BE2C (cell line): Measurements from ENCODE around the gene ABHD10. TPM values are rescaled to one million over a fixed set of nuclear protein-coding genes. Genes with fewer than 3 reads are reported as not detected.

Source experiments
- DNase-seq: peaks from one replicate; pipeline ENCODE4 v3.0.0-alpha.2; 2020
- H3K27me3 ChIP-seq: fragments of 250-450 bp; sonication (Bioruptor Pico); 2 replicates; pipeline ENCODE4 v1.5.1; 2020; ENCODE audit warnings: mild to moderate bottlenecking
- H3K36me3 ChIP-seq: fragments of 250-450 bp; sonication (Bioruptor Pico); 2 replicates; pipeline ENCODE4 v1.5.1; 2020; ENCODE audit warnings: mild to moderate bottlenecking
- H3K4me1 ChIP-seq: fragments of 250-450 bp; sonication (Bioruptor Pico); 2 replicates; pipeline ENCODE4 v1.5.1; 2020
- H3K4me3 ChIP-seq: 2 replicates; pipeline ENCODE4 v1.5.1; 2011; ENCODE audit warnings: low read depth, low read length
- H3K9me3 ChIP-seq: fragments of 250-450 bp; sonication (Bioruptor Pico); 2 replicates; pipeline ENCODE4 v1.5.1; 2020
- CTCF ChIP-seq: IDR thresholded peaks from 2 replicates; pipeline ENCODE4 v1.5.1; 2012; ENCODE audit warnings: mild to moderate bottlenecking, low read depth, low read length
- polyA plus RNA-seq: library from polyadenylated mRNA; unstranded; fragments of >200 nt; gene quantifications from one replicate; pipeline ENCODE4 v1.2.1, GENCODE V29; 2012; ENCODE audit warnings: low read depth, missing spikeins; ENCODE audit not compliant: insufficient read length, insufficient read depth

The ABHD10 gene
- 61.5 TPM for polyA plus RNA-seq

- Histone ChIP-seq H3K36me3 (no peaks in the 10 kb centered on the region), H3K4me1 (no peaks in the 10 kb centered on the region), H3K4me3 (peak within 1 kb of the TSS; percentile 86), H3K27me3 (no peaks in the 10 kb centered on the region; the same call in 1 of the 2 replicates), H3K9me3 (no peaks in the 10 kb centered on the region)
- DNase-seq, result peak; percentile 96
- TF ChIP-seq CTCF, result no peak
These were observed at the start of gene ABHD10 for GRCh38 chr3:111978583-111979433. Gene ABHD10 (plus strand): TSS chr3:111979026. CDS start chr3:111979062, 36 bp downstream.

DNA sequence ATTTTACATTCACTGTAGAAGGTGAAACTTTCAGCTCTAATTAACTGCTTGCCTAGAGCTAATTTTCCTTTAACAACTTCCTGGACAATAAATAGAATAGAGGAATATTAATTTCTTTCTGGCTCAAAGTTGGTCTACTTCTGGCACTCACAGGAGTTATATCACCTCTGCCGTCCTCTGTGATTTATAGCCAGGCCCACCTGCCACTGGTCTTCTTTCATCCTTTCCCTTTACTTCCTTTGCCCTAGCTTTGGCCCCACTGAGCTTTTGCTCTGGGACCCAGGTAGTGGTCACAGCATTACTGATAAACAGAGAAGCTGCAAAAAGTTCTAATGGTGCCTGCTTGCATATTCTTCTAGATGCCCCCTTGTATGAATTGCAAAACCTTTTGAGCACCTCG lies 49.3 kb upstream of the ABHD10 start:
- TF ChIP-seq CTCF, result no peak
- Histone ChIP-seq H3K27me3 (peaks cover 14% of the 10 kb centered on the region), H3K4me3 (no peak overlapping the region), H3K36me3 (no peaks in the 10 kb centered on the region), H3K9me3 (no peaks in the 10 kb centered on the region), H3K4me1 (no peaks in the 10 kb centered on the region)
- no peak for DNase-seq

GRCh38 chr3:111932946-111933345 lies 45.9 kb upstream of the ABHD10 start:
- Histone ChIP-seq H3K36me3 (no peaks in the 10 kb centered on the region), H3K4me1 (no peaks in the 10 kb centered on the region), H3K9me3 (no peaks in the 10 kb centered on the region), H3K4me3 (no peak overlapping the region), H3K27me3 (peaks cover 14% of the 10 kb centered on the region)
- DNase-seq, result no peak
- TF ChIP-seq CTCF, result no peak

DNA sequence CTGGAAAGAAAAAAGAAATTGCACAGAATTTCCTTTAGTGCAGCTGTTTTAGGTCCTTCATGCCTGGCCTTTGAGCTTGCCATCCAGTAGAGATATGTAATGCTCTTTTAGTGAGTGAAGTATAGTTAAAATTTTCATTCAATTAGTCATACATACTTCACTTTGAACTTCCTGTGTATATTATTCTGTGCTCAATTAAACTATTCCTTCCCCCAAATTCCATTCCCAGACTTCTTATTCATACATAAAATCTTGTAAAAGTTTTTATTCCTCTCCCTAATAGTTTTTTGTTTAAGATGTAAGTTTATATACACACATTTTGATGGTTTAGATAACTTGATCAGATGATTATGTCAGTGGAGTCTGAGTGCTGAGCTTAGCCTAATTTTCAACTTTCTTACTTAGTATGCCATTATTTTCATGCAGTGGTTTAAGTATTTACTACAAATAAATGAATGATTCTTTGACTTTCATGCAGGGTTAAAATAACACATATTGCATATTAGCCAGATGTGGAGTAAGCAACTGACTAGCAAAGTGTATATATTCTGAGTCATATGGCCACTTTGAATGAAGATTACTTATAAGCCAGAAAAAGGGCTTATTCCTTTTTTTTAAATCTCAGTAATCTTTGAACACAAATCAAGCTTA lies 42.5 kb upstream of the ABHD10 start:
- Histone ChIP-seq H3K36me3 (no peaks in the 10 kb centered on the region), H3K4me3 (no peak overlapping the region), H3K9me3 (no peaks in the 10 kb centered on the region), H3K27me3 (peaks cover 17% of the 10 kb centered on the region), H3K4me1 (no peaks in the 10 kb centered on the region)
- DNase-seq, result no peak
- TF ChIP-seq CTCF, result no peak

GRCh38 chr3:111936967-111937366 lies 41.9 kb upstream of the ABHD10 start:
- no peaks in the 10 kb centered on the region for H3K36me3 ChIP-seq
- DNase-seq, result no peak
- H3K4me1 ChIP-seq, result no peaks in the 10 kb centered on the region
- TF ChIP-seq CTCF, result no peak
- H3K4me3 ChIP-seq, result no peak overlapping the region
- peaks cover 12% of the 10 kb centered on the region for H3K27me3 ChIP-seq
- no peaks in the 10 kb centered on the region for H3K9me3 ChIP-seq

DNA sequence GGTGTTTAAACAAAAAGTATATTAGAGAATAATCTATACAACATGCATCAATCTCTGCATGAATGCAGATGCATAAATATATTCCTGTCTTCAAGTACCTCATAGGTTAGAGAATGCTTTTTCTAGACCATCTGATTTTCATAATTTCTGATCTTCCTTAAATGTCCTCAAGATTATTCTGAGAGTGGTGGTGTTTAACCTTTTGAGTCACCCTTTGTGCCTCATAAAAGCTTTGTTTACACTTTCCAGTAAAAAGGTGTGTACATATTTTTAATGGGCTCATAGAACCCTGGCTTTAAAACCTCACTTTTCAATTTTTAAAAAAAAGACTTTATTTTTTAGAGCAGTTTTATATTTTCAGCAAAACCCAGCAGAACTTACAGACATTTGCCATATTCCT lies 41.0 kb upstream of the ABHD10 start:
- H3K27me3 ChIP-seq, result peaks cover 8% of the 10 kb centered on the region
- no peak for DNase-seq
- no peak for TF ChIP-seq CTCF
- H3K36me3 ChIP-seq, result no peaks in the 10 kb centered on the region
- H3K9me3 ChIP-seq, result no peaks in the 10 kb centered on the region
- no peak overlapping the region for H3K4me3 ChIP-seq
- no peaks in the 10 kb centered on the region for H3K4me1 ChIP-seq
